Mesendoderm (in vitro differentiated cells): ENCODE data around the gene SLC5A4.

Experiments
- DNase-seq: peaks from one replicate; pipeline ENCODE4 v3.0.0; 2013
- H2AK5ac ChIP-seq: 2 replicates; pipeline ENCODE4 v1.6.1; 2013; ENCODE audit warnings: low read length, inconsistent platforms
- H2BK120ac ChIP-seq: 2 replicates; pipeline ENCODE4 v1.6.1; 2013; ENCODE audit warnings: low read depth, mild to moderate bottlenecking, low read length, moderate library complexity, mixed read lengths
- H2BK15ac ChIP-seq: replicated peaks from 2 replicates; pipeline ENCODE4 v1.6.1; 2013; ENCODE audit warnings: low read depth, mild to moderate bottlenecking, moderate library complexity
- H2BK5ac ChIP-seq: 2 replicates; pipeline ENCODE4 v1.6.1; 2013; ENCODE audit warnings: low read length, inconsistent platforms
- H3K18ac ChIP-seq: 2 replicates; pipeline ENCODE4 v1.6.1; 2013; ENCODE audit warnings: mild to moderate bottlenecking, low read length, mixed read lengths
- H3K23ac ChIP-seq: one replicate; pipeline ENCODE4 v1.6.1; 2013; ENCODE audit warnings: low read length
- H3K27ac ChIP-seq: 2 replicates; pipeline ENCODE4 v1.5.1; 2013; ENCODE audit warnings: low read depth, mild to moderate bottlenecking, inconsistent platforms, low read length, moderate library complexity
- H3K27me3 ChIP-seq: 2 replicates; pipeline ENCODE4 v1.6.1; 2013; ENCODE audit warnings: low read length, control low read depth, mild to moderate bottlenecking, inconsistent platforms; ENCODE audit not compliant: insufficient read depth, poor library complexity
- H3K36me3 ChIP-seq: 2 replicates; pipeline ENCODE4 v1.6.1; 2013; ENCODE audit warnings: low read length, inconsistent platforms; ENCODE audit not compliant: control insufficient read depth, insufficient read depth
- H3K4ac ChIP-seq: one replicate; pipeline ENCODE4 v1.6.1; 2013; ENCODE audit warnings: low read depth, mild to moderate bottlenecking, low read length, moderate library complexity
- H3K4me1 ChIP-seq: 2 replicates; pipeline ENCODE4 v1.6.1; 2013; ENCODE audit warnings: low read depth, low read length, inconsistent platforms; ENCODE audit not compliant: control insufficient read depth
- H3K4me2 ChIP-seq: 2 replicates; pipeline ENCODE4 v1.6.1; 2013; ENCODE audit warnings: low read length
- H3K4me3 ChIP-seq: 2 replicates; pipeline ENCODE4 v1.5.1; 2013; ENCODE audit warnings: mild to moderate bottlenecking, low read length
- H3K56ac ChIP-seq: one replicate; pipeline ENCODE4 v1.6.1; 2013; ENCODE audit warnings: low read length
- H3K79me1 ChIP-seq: 2 replicates; pipeline ENCODE4 v1.6.1; 2013; ENCODE audit warnings: low read length, inconsistent platforms
- H3K79me2 ChIP-seq: 2 replicates; pipeline ENCODE4 v1.6.1; 2013; ENCODE audit warnings: mild to moderate bottlenecking, low read length; ENCODE audit not compliant: control insufficient read depth, insufficient read depth
- H3K9ac ChIP-seq: 2 replicates; pipeline ENCODE4 v1.6.1; 2013; ENCODE audit warnings: low read length, inconsistent platforms
- H4K5ac ChIP-seq: one replicate; pipeline ENCODE4 v1.6.1; 2013; ENCODE audit warnings: low read length
- H4K8ac ChIP-seq: one replicate; pipeline ENCODE4 v1.6.1; 2013; ENCODE audit warnings: low read depth, mild to moderate bottlenecking, control low read depth, low read length, moderate library complexity
- WGBS: extraction: QIAGEN DNeasy Blood & Tissue Kit; methylation state at CpG from one replicate; pipeline ENCODE4 v1.1.7; 2013; ENCODE audit warnings: low lambda C conversion rate, missing lambda C conversion rate; ENCODE audit not compliant: insufficient coverage; ENCODE audit errors: extremely low coverage; 5-methylcytosine and 5-hydroxymethylcytosine counted together

Gene SLC5A4

DNA sequence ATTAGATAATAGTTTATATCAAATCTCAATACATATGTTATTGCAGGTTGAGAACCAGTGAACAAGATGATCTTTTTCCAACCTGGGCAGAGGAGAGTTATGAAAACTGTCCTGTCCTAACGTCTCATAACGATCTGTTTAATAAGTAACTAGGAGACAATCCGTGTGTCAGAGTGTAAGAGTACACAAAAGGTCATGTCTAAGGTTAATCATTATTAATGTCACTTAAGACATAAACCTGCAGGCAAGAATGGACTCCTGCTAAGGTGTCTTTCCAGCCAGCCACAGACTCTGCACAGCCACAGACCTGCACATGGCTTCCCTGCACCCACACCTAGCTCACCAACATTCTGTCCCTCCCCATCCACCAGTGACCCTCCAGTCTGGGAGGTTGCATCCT is 10.1 kb downstream of the SLC5A4 start:
- H3K4ac ChIP-seq: no peak overlapping the region
- no peak overlapping the region for H3K9ac ChIP-seq
- WGBS: no CpG with 5 or more reads among the region's 3 CpGs
- H3K79me2 ChIP-seq: no peaks in the 10 kb centered on the region
- H3K27me3 ChIP-seq: no peaks in the 10 kb centered on the region
- H3K4me1 ChIP-seq: no peaks in the 10 kb centered on the region
- H4K8ac ChIP-seq: no peak overlapping the region
- H3K36me3 ChIP-seq: no peaks in the 10 kb centered on the region
- H3K23ac ChIP-seq: no peak overlapping the region
- H4K5ac ChIP-seq: no peak overlapping the region
- H3K56ac ChIP-seq: no peak overlapping the region
- H3K79me1 ChIP-seq: no peaks in the 10 kb centered on the region
- H2AK5ac ChIP-seq: no peak overlapping the region
- no peak overlapping the region for H2BK15ac ChIP-seq
- H3K4me2 ChIP-seq: no peak overlapping the region
- no peak overlapping the region for H3K4me3 ChIP-seq
- DNase-seq: no peak
- no peak overlapping the region for H3K27ac ChIP-seq
- no peak overlapping the region for H2BK120ac ChIP-seq
- no peak overlapping the region for H3K18ac ChIP-seq
- no peak overlapping the region for H2BK5ac ChIP-seq

GRCh38 chr22:32244547-32244946 is 10.6 kb downstream of the SLC5A4 start:
- H3K79me2 ChIP-seq: no peaks in the 10 kb centered on the region
- no peak overlapping the region for H2BK5ac ChIP-seq
- no peak for DNase-seq
- H2AK5ac ChIP-seq: no peak overlapping the region
- no peak overlapping the region for H3K23ac ChIP-seq
- no peak overlapping the region for H4K8ac ChIP-seq
- H3K27ac ChIP-seq: no peak overlapping the region
- H3K56ac ChIP-seq: no peak overlapping the region
- no peak overlapping the region for H3K9ac ChIP-seq
- H3K4ac ChIP-seq: no peak overlapping the region
- no peak overlapping the region for H2BK15ac ChIP-seq
- no peaks in the 10 kb centered on the region for H3K36me3 ChIP-seq
- H3K79me1 ChIP-seq: no peaks in the 10 kb centered on the region
- no peak overlapping the region for H3K18ac ChIP-seq
- WGBS: no CpG with 5 or more reads among the region's 1 CpG
- no peaks in the 10 kb centered on the region for H3K4me1 ChIP-seq
- H2BK120ac ChIP-seq: no peak overlapping the region
- H4K5ac ChIP-seq: no peak overlapping the region
- no peak overlapping the region for H3K4me3 ChIP-seq
- no peaks in the 10 kb centered on the region for H3K27me3 ChIP-seq
- no peak overlapping the region for H3K4me2 ChIP-seq

DNA sequence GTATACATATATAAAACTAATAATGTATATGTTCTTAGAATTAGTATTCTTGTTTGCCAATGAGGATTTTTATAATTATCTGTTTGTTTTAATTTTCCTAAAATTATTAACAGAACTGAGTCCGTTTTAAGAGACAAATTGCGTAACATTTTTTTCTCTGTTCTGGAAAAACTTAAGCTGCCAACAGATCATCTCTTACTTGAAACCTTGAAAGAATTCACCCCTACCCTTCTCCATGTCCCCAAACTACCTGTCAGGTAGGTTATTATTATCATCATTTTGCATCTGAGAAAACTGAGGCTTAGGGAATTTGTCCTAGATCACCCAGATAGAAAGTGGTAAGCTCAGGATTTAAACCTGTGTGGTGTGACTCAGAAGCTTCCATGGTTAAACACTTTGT is 14.7 kb downstream of the SLC5A4 start:
- no peaks in the 10 kb centered on the region for H3K79me1 ChIP-seq
- H3K27me3 ChIP-seq: no peaks in the 10 kb centered on the region
- H3K18ac ChIP-seq: no peak overlapping the region
- WGBS: no CpG with 5 or more reads among the region's 2 CpGs
- H4K5ac ChIP-seq: no peak overlapping the region
- no peak overlapping the region for H2AK5ac ChIP-seq
- no peaks in the 10 kb centered on the region for H3K79me2 ChIP-seq
- H3K36me3 ChIP-seq: no peaks in the 10 kb centered on the region
- H2BK120ac ChIP-seq: no peak overlapping the region
- H3K23ac ChIP-seq: no peak overlapping the region
- DNase-seq: no peak
- no peak overlapping the region for H3K9ac ChIP-seq
- no peaks in the 10 kb centered on the region for H3K4me1 ChIP-seq
- H4K8ac ChIP-seq: no peak overlapping the region
- no peak overlapping the region for H2BK5ac ChIP-seq
- H3K4me3 ChIP-seq: no peak overlapping the region
- no peak overlapping the region for H3K4ac ChIP-seq
- no peak overlapping the region for H2BK15ac ChIP-seq
- H3K4me2 ChIP-seq: no peak overlapping the region
- H3K56ac ChIP-seq: no peak overlapping the region
- H3K27ac ChIP-seq: no peak overlapping the region

DNA sequence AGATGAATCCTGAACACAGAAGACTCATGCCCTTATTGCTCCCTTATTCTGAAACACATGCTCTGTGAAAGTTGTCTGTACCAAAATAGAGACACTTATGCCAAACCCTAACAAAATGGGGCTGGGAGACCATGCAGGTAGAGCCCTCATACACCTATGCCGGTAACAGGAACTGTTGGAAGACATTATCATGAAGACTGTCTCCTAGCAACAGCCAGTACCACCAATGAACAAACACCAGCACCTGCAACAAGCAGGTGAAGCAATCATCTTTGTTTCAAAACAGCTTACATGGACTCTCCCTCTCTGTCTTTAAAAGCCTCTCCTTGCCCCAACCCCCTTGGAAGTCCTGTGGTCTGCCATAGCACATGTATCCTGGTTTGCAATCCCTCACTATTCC is 17.2 kb downstream of the SLC5A4 start:
- Histone ChIP-seq H2BK15ac (no peak overlapping the region), H4K8ac (no peak overlapping the region), H3K4me2 (no peak overlapping the region), H3K23ac (no peak overlapping the region), H3K9ac (no peak overlapping the region), H3K79me1 (no peaks in the 10 kb centered on the region), H3K36me3 (no peaks in the 10 kb centered on the region), H3K27me3 (no peaks in the 10 kb centered on the region), H3K56ac (no peak overlapping the region), H2BK5ac (no peak overlapping the region), H2AK5ac (no peak overlapping the region), H2BK120ac (no peak overlapping the region), H3K18ac (no peak overlapping the region), H4K5ac (no peak overlapping the region), H3K79me2 (no peaks in the 10 kb centered on the region), H3K4me3 (no peak overlapping the region), H3K27ac (no peak overlapping the region), H3K4ac (no peak overlapping the region), H3K4me1 (no peaks in the 10 kb centered on the region)
- no CpG with 5 or more reads among the region's 1 CpG for WGBS
- DNase-seq: peak; percentile 1

DNA sequence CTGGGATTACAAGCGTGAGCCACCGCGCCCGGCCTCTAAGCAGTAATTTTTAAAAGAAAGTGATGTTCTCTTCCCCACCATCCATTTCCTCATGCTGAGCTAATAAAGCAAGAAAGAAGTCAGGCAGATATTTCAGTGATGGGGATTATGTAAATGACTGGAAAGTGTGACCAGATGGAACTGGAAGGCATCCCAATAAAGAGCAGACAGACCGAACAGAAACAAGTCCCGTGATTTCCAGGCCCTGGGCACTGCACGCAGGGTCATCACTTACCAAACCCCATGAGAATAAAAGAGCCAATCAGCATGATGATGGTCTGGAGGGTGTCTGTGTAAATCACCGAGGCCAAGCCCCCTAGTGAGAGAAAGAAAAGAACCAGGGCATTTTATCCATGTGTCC is 18.2 kb downstream of the SLC5A4 start:
- no peak overlapping the region for H4K5ac ChIP-seq
- no peak overlapping the region for H3K56ac ChIP-seq
- no peak overlapping the region for H3K9ac ChIP-seq
- no peaks in the 10 kb centered on the region for H3K79me1 ChIP-seq
- H3K27ac ChIP-seq: no peak overlapping the region
- H3K4me3 ChIP-seq: no peak overlapping the region
- H2AK5ac ChIP-seq: no peak overlapping the region
- no peaks in the 10 kb centered on the region for H3K27me3 ChIP-seq
- WGBS: no CpG with 5 or more reads among the region's 8 CpGs
- peak; percentile 9 for DNase-seq
- no peak overlapping the region for H4K8ac ChIP-seq
- H3K4me1 ChIP-seq: no peaks in the 10 kb centered on the region
- H3K23ac ChIP-seq: no peak overlapping the region
- no peak overlapping the region for H2BK15ac ChIP-seq
- no peak overlapping the region for H3K4ac ChIP-seq
- no peaks in the 10 kb centered on the region for H3K79me2 ChIP-seq
- H3K18ac ChIP-seq: no peak overlapping the region
- H3K4me2 ChIP-seq: no peak overlapping the region
- H2BK5ac ChIP-seq: no peak overlapping the region
- no peaks in the 10 kb centered on the region for H3K36me3 ChIP-seq
- H2BK120ac ChIP-seq: no peak overlapping the region

- WGBS: no CpG with 5 or more reads among the region's 5 CpGs
- H3K4me3 ChIP-seq: no peak overlapping the region
These were observed 22.1 kb downstream of the SLC5A4 start for GRCh38 chr22:32233091-32233490.

More at GRCh38 chr22:32233091-32233490, 22.1 kb downstream of the SLC5A4 start:
- no peak overlapping the region for H3K4ac ChIP-seq
- no peaks in the 10 kb centered on the region for H3K36me3 ChIP-seq
- H3K18ac ChIP-seq: no peak overlapping the region
- H3K23ac ChIP-seq: no peak overlapping the region
- no peak for DNase-seq
- no peak overlapping the region for H2AK5ac ChIP-seq
- H3K9ac ChIP-seq: no peak overlapping the region
- no peaks in the 10 kb centered on the region for H3K27me3 ChIP-seq
- no peak overlapping the region for H3K4me2 ChIP-seq
- H3K4me1 ChIP-seq: no peaks in the 10 kb centered on the region
- no peaks in the 10 kb centered on the region for H3K79me1 ChIP-seq
- no peak overlapping the region for H3K56ac ChIP-seq
- H3K79me2 ChIP-seq: no peaks in the 10 kb centered on the region
- H4K5ac ChIP-seq: no peak overlapping the region
- H3K27ac ChIP-seq: no peak overlapping the region
- H2BK15ac ChIP-seq: no peak overlapping the region
- H4K8ac ChIP-seq: no peak overlapping the region
- no peak overlapping the region for H2BK5ac ChIP-seq
- no peak overlapping the region for H2BK120ac ChIP-seq
